GM13976 (cell line): ENCODE data around the gene ALDH4A1.

Source experiments
- DNase-seq: peaks from one replicate; pipeline ENCODE4 v3.0.0; 2012; ENCODE audit warnings: low spot score
- CTCF ChIP-seq: IDR thresholded peaks from 2 replicates; pipeline ENCODE4 v1.5.1; 2012; ENCODE audit warnings: borderline replicate concordance, mild to moderate bottlenecking; ENCODE audit not compliant: insufficient read depth; ENCODE audit errors: extremely low read depth, missing control alignments, control extremely low read depth
- in situ Hi-C: fragments of 300-500 bp; cut with MboI; formaldehyde crosslinking; loops from one replicate; pipeline ENCODE4 v1.12.0; 2022; ENCODE audit warnings: low sequenced_read_pairs, mixed read lengths, inconsistent platforms; ENCODE audit not compliant: unreplicated experiment

ALDH4A1 gene

GRCh38 chr1:18861082-18861481, 41.3 kb downstream of the ALDH4A1 start:
- no peak for DNase-seq
- in situ Hi-C loops: no loop called here
- no peak for TF ChIP-seq CTCF

GRCh38 chr1:18859560-18859959, 42.8 kb downstream of the ALDH4A1 start, which contains the start of gene TAS1R2:
Gene TAS1R2, minus strand, starts transcription at chr1:18859660. Its CDS starts 0 bp downstream, at chr1:18859660.
- in situ Hi-C loops: no loop called here
- DNase-seq: no peak
- no peak for TF ChIP-seq CTCF

- TF ChIP-seq CTCF: no peak
- in situ Hi-C loops: no loop called here
Observed at GRCh38 chr1:18858070-18858688, 44.2 kb downstream of the ALDH4A1 start.

GRCh38 chr1:18856435-18856834, 45.9 kb downstream of the ALDH4A1 start:
- no peak for DNase-seq
- in situ Hi-C loops: no loop called here
- TF ChIP-seq CTCF: no peak

More at GRCh38 chr1:18858070-18858688, 44.2 kb downstream of the ALDH4A1 start:
- DNase-seq: no peak

- TF ChIP-seq CTCF: no peak
- DNase-seq: no peak
- in situ Hi-C loops: no loop called here
Observed at GRCh38 chr1:18855573-18855972, 46.8 kb downstream of the ALDH4A1 start.

- no peak for TF ChIP-seq CTCF
- in situ Hi-C loops: no loop called here
- DNase-seq: no peak
Observed at GRCh38 chr1:18854331-18855025, 47.9 kb downstream of the ALDH4A1 start.

- DNase-seq: no peak
- in situ Hi-C loops: no loop called here
- TF ChIP-seq CTCF: no peak
Observed at GRCh38 chr1:18852501-18852900, 49.9 kb downstream of the ALDH4A1 start.
